ENCODE data around the gene BCLAF1. TPM values are rescaled to one million over a fixed set of nuclear protein-coding genes. Genes with fewer than 3 reads are reported as not detected.

BCLAF1 gene
- total and polyA plus RNA-seq, 9 of the 15 experiments (the other 6 are each of a cell fraction or from before 2014, with no cell fraction given): 65.4 to 286 (median 165) TPM

- no peak for TF ChIP-seq PBX2 (CRISPR knock-in tag; IDR thresholded peaks at IDR 0.05; ENCODE audit: low read depth)
- no peak for TF ChIP-seq PBX2 (tag; conservative IDR thresholded peaks at IDR 0.05; ENCODE audit: low read depth)
- TF ChIP-seq HMGN3 (IDR thresholded peaks at IDR 0.05; ENCODE audit: borderline replicate concordance, extremely low read depth, insufficient read length, low read depth, low read length): peak; percentile 83
- no peak for TF ChIP-seq ZNF512 (tag; IDR thresholded peaks at IDR 0.05)
- no peak for TF ChIP-seq ETV1 (tag; conservative IDR thresholded peaks at IDR 0.05; ENCODE audit: low read depth)
- no peak for TF ChIP-seq GABPB1 (CRISPR knock-in tag; IDR thresholded peaks at IDR 0.05)
- no peak for TF ChIP-seq TAF15 (IDR thresholded peaks at IDR 0.05; ENCODE audit: low read depth, low read length)
- TF ChIP-seq POLR2G (IDR thresholded peaks at IDR 0.05; ENCODE audit: low read depth, low read length): peak; percentile 91
- TF ChIP-seq JUND (IDR thresholded peaks at IDR 0.05; ENCODE audit: borderline replicate concordance, low read depth, low read length): no peak
- peak; percentile 13; the same call in 1 of the 3 replicates for TF ChIP-seq JUND (tag; IDR thresholded peaks at IDR 0.05; ENCODE audit: borderline replicate concordance, low read depth, low read length)
- no peak for TF ChIP-seq ZSCAN29 (IDR thresholded peaks at IDR 0.05)
- no peak for TF ChIP-seq NCOA6 (IDR thresholded peaks at IDR 0.05)
- TF ChIP-seq HDAC2 (IDR thresholded peaks at IDR 0.05): no peak
- peak; percentile 94 for TF ChIP-seq ERF (CRISPR knock-in tag; IDR thresholded peaks at IDR 0.05)
- TF ChIP-seq RBM39 (optimal IDR thresholded peaks at IDR 0.05; ENCODE audit: low read depth, low read length): no peak
- no peak for TF ChIP-seq CHD4 (IDR thresholded peaks at IDR 0.05; ENCODE audit: insufficient read depth, insufficient replicate concordance, low read depth, low read length, poor library complexity, severe bottlenecking)
- no peak for TF ChIP-seq HCFC1 (IDR thresholded peaks at IDR 0.05; ENCODE audit: low read depth, low read length)
- TF ChIP-seq KLF6 (CRISPR knock-in tag; IDR thresholded peaks at IDR 0.05; ENCODE audit: borderline replicate concordance): no peak
- TF ChIP-seq GTF2B (IDR thresholded peaks at IDR 0.05; ENCODE audit: extremely low read depth, insufficient read length): no peak
- TF ChIP-seq NONO (IDR thresholded peaks at IDR 0.05; ENCODE audit: low read depth in 2 of 2, low read length in 1 of 2): 0 out of 4 replicates have a peak, but pooled peaks of 1 of the 2 experiments have one; percentile 62
- no peak for TF ChIP-seq ZNF57 (CRISPR knock-in tag; IDR thresholded peaks at IDR 0.05)
- no peak for TF ChIP-seq ZBTB12 (CRISPR knock-in tag; IDR thresholded peaks at IDR 0.05)
- no peak for TF ChIP-seq HDAC3 (IDR thresholded peaks at IDR 0.05; ENCODE audit: borderline replicate concordance, partially characterized antibody)
Observed at GRCh38 chr6:136289327-136289578, 393 bp downstream of the BCLAF1 start (continued).
